SU-DHL-6 (cell line): ENCODE measurements around the gene KDM1A.

ENCODE experiments used
- EZH2phosphoT487 ChIP-seq: fragments of 200-600 bp; sonication (generic), shearing (Covaris generic); conservative IDR thresholded peaks from 2 replicates; pipeline ENCODE4 v1.6.1; 2018; ENCODE audit warnings: mild to moderate bottlenecking, antibody characterized with exemption, low read length, moderate library complexity, mixed read lengths
- TF ChIP-seq, protein P1 (sequence below): fragments of 200-600 bp; sonication (generic); IDR thresholded peaks from one replicate; pipeline ENCODE4 v1.5.1; 2017; ENCODE audit warnings: antibody characterized with exemption, mild to moderate bottlenecking, low read length, moderate library complexity; ENCODE audit not compliant: insufficient read depth, poor library complexity, severe bottlenecking

DNA sequence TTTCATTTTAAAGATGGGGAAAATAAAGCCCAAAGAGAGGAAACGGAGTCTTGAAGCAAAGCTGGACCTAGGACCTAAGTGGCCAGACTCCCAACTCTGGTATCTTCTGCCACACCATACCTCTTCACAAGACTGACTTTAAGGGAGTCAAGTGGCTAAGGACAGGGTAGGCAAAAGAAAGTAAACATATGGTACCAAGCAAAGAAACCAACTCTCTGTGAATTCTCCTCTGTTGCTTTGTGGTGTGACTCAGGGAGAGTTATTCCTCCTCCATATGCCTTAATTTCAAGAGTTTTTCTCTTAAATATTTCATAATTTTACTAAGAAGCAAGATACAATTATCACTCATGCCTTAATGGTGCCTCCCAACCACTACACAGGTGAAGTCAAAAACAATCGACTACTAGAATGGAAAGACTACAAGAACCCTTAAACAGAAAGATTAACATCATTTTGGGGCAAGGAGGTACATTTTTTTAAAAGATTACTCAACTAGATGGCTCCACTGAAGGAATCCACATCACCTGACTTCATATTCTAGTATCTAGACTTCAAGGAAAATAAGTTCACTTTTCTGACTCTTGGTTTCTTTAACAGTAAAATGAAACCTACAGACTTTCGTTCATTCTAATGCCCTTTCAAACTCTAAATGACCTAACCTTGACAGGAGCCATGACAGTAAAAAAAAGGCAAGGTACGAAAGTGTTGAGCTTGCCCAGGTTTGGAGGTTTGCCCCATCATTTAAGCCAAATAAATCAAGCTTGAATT is 105.2 kb downstream of the KDM1A start:
- TF ChIP-seq, protein P1, sequence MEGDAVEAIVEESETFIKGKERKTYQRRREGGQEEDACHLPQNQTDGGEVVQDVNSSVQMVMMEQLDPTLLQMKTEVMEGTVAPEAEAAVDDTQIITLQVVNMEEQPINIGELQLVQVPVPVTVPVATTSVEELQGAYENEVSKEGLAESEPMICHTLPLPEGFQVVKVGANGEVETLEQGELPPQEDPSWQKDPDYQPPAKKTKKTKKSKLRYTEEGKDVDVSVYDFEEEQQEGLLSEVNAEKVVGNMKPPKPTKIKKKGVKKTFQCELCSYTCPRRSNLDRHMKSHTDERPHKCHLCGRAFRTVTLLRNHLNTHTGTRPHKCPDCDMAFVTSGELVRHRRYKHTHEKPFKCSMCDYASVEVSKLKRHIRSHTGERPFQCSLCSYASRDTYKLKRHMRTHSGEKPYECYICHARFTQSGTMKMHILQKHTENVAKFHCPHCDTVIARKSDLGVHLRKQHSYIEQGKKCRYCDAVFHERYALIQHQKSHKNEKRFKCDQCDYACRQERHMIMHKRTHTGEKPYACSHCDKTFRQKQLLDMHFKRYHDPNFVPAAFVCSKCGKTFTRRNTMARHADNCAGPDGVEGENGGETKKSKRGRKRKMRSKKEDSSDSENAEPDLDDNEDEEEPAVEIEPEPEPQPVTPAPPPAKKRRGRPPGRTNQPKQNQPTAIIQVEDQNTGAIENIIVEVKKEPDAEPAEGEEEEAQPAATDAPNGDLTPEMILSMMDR: no peak
- no peak for TF ChIP-seq EZH2phosphoT487
